Neural progenitor cell (in vitro differentiated cells): ENCODE results near the gene PLXNB1. TPM values are rescaled to one million over a fixed set of nuclear protein-coding genes. Genes with fewer than 3 reads are reported as not detected.

ENCODE experiments used
- DNase-seq: peaks from one replicate; pipeline ENCODE4 v3.0.0-alpha.2; 2016; ENCODE audit warnings: low spot score
- H2AFZ ChIP-seq: fragments of 200-600 bp; sonication (generic); replicated peaks from 2 replicates; pipeline ENCODE4 v1.6.1; 2016; ENCODE audit warnings: antibody characterized with exemption
- H3F3A ChIP-seq: fragments of 200-600 bp; sonication (generic); 2 replicates; pipeline ENCODE4 v1.6.1; 2016; ENCODE audit warnings: antibody characterized with exemption, low read depth
- H3K27ac ChIP-seq: fragments of 200-600 bp; sonication (generic); 2 replicates; pipeline ENCODE4 v1.5.1; 2016; ENCODE audit warnings: mild to moderate bottlenecking
- H3K27me3 ChIP-seq: fragments of 200-600 bp; sonication (generic); 2 replicates; pipeline ENCODE4 v1.6.1; 2016; ENCODE audit warnings: mild to moderate bottlenecking, moderate library complexity
- H3K36me3 ChIP-seq: fragments of 200-600 bp; sonication (generic); 2 replicates; pipeline ENCODE4 v1.5.1; 2016
- H3K4me1 ChIP-seq: fragments of 200-600 bp; sonication (generic); 2 replicates; pipeline ENCODE4 v1.6.1; 2016; ENCODE audit warnings: mixed run types
- H3K4me2 ChIP-seq: fragments of 200-600 bp; sonication (generic); 2 replicates; pipeline ENCODE4 v1.6.1; 2016
- H3K4me3 ChIP-seq: fragments of 200-600 bp; sonication (generic); 2 replicates; pipeline ENCODE4 v1.5.1; 2016
- H3K79me2 ChIP-seq: fragments of 200-600 bp; sonication (generic); 2 replicates; pipeline ENCODE4 v1.6.1; 2016; ENCODE audit warnings: low read depth
- H3K9ac ChIP-seq: fragments of 200-600 bp; sonication (generic); 2 replicates; pipeline ENCODE4 v1.6.1; 2016
- H3K9me3 ChIP-seq: fragments of 200-600 bp; sonication (generic); 2 replicates; pipeline ENCODE4 v1.5.1; 2016; ENCODE audit warnings: low read depth
- H4K20me1 ChIP-seq: fragments of 200-600 bp; sonication (generic); 2 replicates; pipeline ENCODE4 v1.6.1; 2016; ENCODE audit warnings: low read depth
- H3K27ac Mint-ChIP-seq: 3 replicates; pipeline ENCODE4 v1.8.0; 2021; ENCODE audit warnings: mixed read lengths
- H3K27me3 Mint-ChIP-seq: 2 replicates; pipeline ENCODE4 v1.8.0; 2022; ENCODE audit warnings: low read depth, mild to moderate bottlenecking, inconsistent platforms, moderate library complexity, mixed read lengths; ENCODE audit not compliant: insufficient read depth
- H3K36me3 Mint-ChIP-seq: 3 replicates; pipeline ENCODE4 v1.8.0; 2021; ENCODE audit warnings: mixed read lengths
- H3K4me1 Mint-ChIP-seq: 3 replicates; pipeline ENCODE4 v1.8.0; 2021; ENCODE audit warnings: mixed read lengths
- H3K4me3 Mint-ChIP-seq: 3 replicates; pipeline ENCODE4 v1.8.0; 2021; ENCODE audit warnings: mild to moderate bottlenecking, moderate library complexity, mixed read lengths
- H3K9me3 Mint-ChIP-seq: 3 replicates; pipeline ENCODE4 v1.8.0; 2020; ENCODE audit warnings: mixed read lengths
- CTCF ChIP-seq: fragments of 200-600 bp; sonication (generic); IDR thresholded peaks from 2 replicates; pipeline ENCODE4 v1.5.1; 2017; ENCODE audit warnings: antibody characterized with exemption, mild to moderate bottlenecking
- EZH2 ChIP-seq: fragments of 200-600 bp; sonication (generic); IDR thresholded peaks from 2 replicates; pipeline ENCODE4 v1.6.1; 2017; ENCODE audit warnings: antibody characterized with exemption, mild to moderate bottlenecking, moderate library complexity
- EZH2phosphoT487 ChIP-seq: fragments of 200-600 bp; sonication (generic); IDR thresholded peaks from 2 replicates; pipeline ENCODE4 v1.6.1; 2017; ENCODE audit warnings: antibody characterized with exemption
- total RNA-seq: library from RNA; depleted of rRNA; stranded (reverse); fragments of >200 nt; gene quantifications from 2 replicates; pipeline ENCODE4 v1.2.3, GENCODE V29; 2015; ENCODE audit warnings: low replicate concordance

PLXNB1 gene
- total RNA-seq, 1 donor from 2014 or later: 53.6 TPM

DNA sequence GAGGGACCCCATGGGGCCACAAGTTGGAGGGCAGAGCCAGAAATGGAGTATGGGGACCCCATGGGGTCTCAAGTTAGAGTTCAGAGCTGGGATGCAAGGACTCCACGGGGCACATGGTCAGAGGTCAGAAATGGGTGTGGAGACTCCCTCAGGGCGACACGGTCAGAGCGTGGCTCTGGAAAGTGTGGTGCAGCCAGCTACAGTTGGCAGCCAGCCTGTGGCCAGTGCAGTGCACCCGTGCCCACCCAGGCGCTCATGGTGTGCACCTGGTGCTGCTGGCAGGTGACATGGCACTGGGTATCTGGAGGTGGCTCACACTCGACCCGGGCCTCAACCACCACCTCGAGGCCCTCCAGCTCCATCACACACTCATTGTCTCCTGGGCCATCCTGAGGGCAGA is 11.2 kb downstream of the PLXNB1 start:
- H3K9me3 ChIP-seq: no peaks in the 10 kb centered on the region
- TF ChIP-seq EZH2 (no peak), EZH2phosphoT487 (no peak), CTCF (no peak)
- no peak overlapping the region for H3K4me3 ChIP-seq
- no peak for DNase-seq
- no peak overlapping the region for H2AFZ ChIP-seq
- H3K36me3 Mint-ChIP-seq: peaks cover 21% of the 10 kb centered on the region
- no peak overlapping the region for H3K9ac ChIP-seq
- no peaks in the 10 kb centered on the region for H3K4me1 Mint-ChIP-seq
- H3K36me3 ChIP-seq: no peaks in the 10 kb centered on the region
- no peak overlapping the region for H3K27ac Mint-ChIP-seq
- no peak overlapping the region for H3K4me3 Mint-ChIP-seq
- peaks cover 22% of the 10 kb centered on the region for H3K79me2 ChIP-seq
- H3K27ac ChIP-seq: no peak overlapping the region
- no peaks in the 10 kb centered on the region for H3K27me3 ChIP-seq
- H4K20me1 ChIP-seq: peaks cover 47% of the 10 kb centered on the region
- no peaks in the 10 kb centered on the region for H3K9me3 Mint-ChIP-seq
- H3K4me2 ChIP-seq: no peak overlapping the region
- H3K4me1 ChIP-seq: no peaks in the 10 kb centered on the region
- no peaks in the 10 kb centered on the region for H3K27me3 Mint-ChIP-seq
- no peaks in the 10 kb centered on the region for H3F3A ChIP-seq

GRCh38 chr3:48418140-48418539 is 11.7 kb downstream of the PLXNB1 start:
- DNase-seq: no peak
- H3K9me3 Mint-ChIP-seq: no peaks in the 10 kb centered on the region
- Histone ChIP-seq H3K9ac (no peak overlapping the region), H3K4me1 (no peaks in the 10 kb centered on the region), H3K4me2 (no peak overlapping the region), H3F3A (no peaks in the 10 kb centered on the region), H4K20me1 (peaks cover 42% of the 10 kb centered on the region), H2AFZ (no peak overlapping the region), H3K79me2 (peaks cover 17% of the 10 kb centered on the region), H3K36me3 (no peaks in the 10 kb centered on the region), H3K9me3 (no peaks in the 10 kb centered on the region), H3K27me3 (no peaks in the 10 kb centered on the region), H3K27ac (no peak overlapping the region), H3K4me3 (no peak overlapping the region)
- no peak overlapping the region for H3K27ac Mint-ChIP-seq
- no peak overlapping the region for H3K4me3 Mint-ChIP-seq
- H3K27me3 Mint-ChIP-seq: peaks cover 2% of the 10 kb centered on the region
- peaks cover 24% of the 10 kb centered on the region for H3K36me3 Mint-ChIP-seq
- H3K4me1 Mint-ChIP-seq: no peaks in the 10 kb centered on the region
- TF ChIP-seq CTCF: no peak
- TF ChIP-seq EZH2: no peak
- TF ChIP-seq EZH2phosphoT487: no peak

DNA sequence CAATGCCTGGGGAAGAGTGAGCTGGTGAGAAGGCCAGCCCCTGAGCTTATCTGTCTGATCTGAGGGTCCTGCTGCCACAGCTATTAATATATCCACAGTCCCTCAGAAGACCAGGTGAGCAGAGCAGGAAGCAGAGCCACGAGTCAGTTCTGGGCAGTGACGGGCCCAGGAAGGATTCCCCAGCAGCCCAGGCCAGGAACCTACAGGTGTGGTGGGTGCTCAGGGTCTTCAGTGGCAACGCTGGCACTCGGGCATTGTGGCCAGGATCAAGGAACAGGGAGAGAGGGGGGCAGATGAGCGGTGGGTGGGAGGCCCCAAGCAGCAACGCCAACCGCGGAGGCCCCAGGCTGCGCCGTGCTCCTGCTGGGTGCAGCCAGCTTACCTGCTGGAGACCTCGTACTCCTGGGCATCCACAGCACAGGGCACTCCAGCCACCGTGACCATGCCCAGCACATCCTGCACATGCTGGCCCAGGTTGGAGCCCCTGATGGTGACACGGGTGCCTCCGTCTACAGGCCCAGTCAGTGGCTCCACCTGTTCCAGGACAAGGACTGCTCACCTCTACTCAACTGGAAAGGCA is 12.3 kb downstream of the PLXNB1 start:
- no peaks in the 10 kb centered on the region for H3K27me3 ChIP-seq
- H3K4me2 ChIP-seq: no peak overlapping the region
- H3F3A ChIP-seq: no peaks in the 10 kb centered on the region
- H3K4me1 ChIP-seq: no peaks in the 10 kb centered on the region
- no peaks in the 10 kb centered on the region for H3K36me3 ChIP-seq
- H3K4me1 Mint-ChIP-seq: no peaks in the 10 kb centered on the region
- H3K9me3 ChIP-seq: no peaks in the 10 kb centered on the region
- no peaks in the 10 kb centered on the region for H3K9me3 Mint-ChIP-seq
- H3K79me2 ChIP-seq: peaks cover 12% of the 10 kb centered on the region
- H3K9ac ChIP-seq: no peak overlapping the region
- no peak for DNase-seq
- peaks cover 22% of the 10 kb centered on the region for H3K36me3 Mint-ChIP-seq
- H3K4me3 Mint-ChIP-seq: no peak overlapping the region
- H4K20me1 ChIP-seq: peaks cover 37% of the 10 kb centered on the region
- TF ChIP-seq EZH2 (no peak), CTCF (no peak), EZH2phosphoT487 (no peak)
- H3K4me3 ChIP-seq: no peak overlapping the region
- H3K27ac Mint-ChIP-seq: no peak overlapping the region
- no peak overlapping the region for H3K27ac ChIP-seq
- H3K27me3 Mint-ChIP-seq: peaks cover 3% of the 10 kb centered on the region
- no peak overlapping the region for H2AFZ ChIP-seq
